LNCAP (cell line): ENCODE measurements around the gene PATE4.

Experiments
- TF ChIP-seq, protein P1 (sequence below): fragments of 450-650 bp; IDR thresholded peaks from 2 replicates; pipeline ENCODE4 v1.5.1; 2017; ENCODE audit warnings: mild to moderate bottlenecking

Gene PATE4, protein sequence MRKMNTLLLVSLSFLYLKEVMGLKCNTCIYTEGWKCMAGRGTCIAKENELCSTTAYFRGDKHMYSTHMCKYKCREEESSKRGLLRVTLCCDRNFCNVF

DNA sequence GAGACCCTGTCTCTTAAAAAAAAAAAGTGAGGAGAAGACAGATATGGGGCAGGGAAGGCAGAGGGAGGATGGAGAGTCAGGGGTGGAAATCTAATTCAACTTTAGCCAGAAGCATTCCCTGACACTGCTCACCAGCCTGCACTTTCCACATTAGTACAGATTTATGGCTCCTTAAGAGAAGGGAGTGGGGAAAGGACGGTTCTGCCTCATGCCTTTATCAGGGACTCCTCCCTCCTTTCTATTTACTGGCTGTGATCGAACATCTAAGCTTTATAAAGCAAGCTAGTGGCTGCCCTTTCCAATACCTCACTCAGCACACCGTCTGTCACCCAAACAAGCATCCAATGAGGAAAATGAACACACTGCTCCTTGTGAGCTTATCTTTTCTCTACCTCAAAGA is at the start of gene PATE4:
Gene PATE4 (plus strand): TSS at position 301 of the 400 bp plus-strand sequence. CDS start 44 bp downstream, at position 345.
- TF ChIP-seq, protein P1, sequence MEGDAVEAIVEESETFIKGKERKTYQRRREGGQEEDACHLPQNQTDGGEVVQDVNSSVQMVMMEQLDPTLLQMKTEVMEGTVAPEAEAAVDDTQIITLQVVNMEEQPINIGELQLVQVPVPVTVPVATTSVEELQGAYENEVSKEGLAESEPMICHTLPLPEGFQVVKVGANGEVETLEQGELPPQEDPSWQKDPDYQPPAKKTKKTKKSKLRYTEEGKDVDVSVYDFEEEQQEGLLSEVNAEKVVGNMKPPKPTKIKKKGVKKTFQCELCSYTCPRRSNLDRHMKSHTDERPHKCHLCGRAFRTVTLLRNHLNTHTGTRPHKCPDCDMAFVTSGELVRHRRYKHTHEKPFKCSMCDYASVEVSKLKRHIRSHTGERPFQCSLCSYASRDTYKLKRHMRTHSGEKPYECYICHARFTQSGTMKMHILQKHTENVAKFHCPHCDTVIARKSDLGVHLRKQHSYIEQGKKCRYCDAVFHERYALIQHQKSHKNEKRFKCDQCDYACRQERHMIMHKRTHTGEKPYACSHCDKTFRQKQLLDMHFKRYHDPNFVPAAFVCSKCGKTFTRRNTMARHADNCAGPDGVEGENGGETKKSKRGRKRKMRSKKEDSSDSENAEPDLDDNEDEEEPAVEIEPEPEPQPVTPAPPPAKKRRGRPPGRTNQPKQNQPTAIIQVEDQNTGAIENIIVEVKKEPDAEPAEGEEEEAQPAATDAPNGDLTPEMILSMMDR = no peak

DNA sequence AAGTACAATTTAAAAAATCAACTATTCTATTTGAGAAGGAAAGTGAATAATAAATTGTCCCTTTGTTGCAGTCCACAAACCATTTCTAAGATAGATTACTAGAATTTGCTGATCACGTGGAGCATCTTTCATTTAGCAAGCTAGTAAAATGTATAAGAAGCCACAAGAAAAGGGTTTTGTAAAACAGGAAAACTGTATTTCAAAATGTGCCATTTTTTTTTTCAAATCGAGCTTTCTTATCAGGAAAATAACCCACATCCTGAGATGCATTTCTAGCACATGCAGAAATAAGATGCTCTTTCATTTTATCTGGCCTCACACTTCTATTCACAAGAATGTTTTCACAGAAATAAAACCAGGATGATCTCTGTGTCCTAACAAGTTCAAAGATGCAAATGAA is 48.4 kb upstream of the PATE4 start:
- TF ChIP-seq, protein P1 = no peak

DNA sequence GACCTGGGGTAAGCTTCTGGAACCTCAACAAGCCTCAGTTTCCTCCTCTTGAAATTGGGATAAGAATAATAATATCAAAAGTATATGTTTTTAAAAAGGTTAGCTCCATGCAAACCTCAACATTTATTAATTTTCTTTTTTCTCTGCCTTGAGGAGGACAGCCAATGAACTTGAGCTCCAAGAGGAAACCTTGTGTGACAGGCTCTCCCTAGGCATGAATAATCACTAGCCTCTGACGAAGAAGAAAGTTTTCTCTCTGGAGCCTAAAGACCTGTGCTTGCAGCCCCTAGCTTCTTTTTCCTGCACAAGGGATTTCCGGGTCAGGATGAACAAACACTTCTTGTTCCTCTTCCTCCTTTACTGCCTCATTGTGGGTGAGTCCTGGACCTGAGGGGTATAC is 45.3 kb upstream of the PATE4 start, which contains the start of gene PATE3:
Gene PATE3 (plus strand): TSS at position 301 of the 400 bp plus-strand sequence. CDS start 25 bp downstream, at position 326.
- TF ChIP-seq, protein P1 = no peak

DNA sequence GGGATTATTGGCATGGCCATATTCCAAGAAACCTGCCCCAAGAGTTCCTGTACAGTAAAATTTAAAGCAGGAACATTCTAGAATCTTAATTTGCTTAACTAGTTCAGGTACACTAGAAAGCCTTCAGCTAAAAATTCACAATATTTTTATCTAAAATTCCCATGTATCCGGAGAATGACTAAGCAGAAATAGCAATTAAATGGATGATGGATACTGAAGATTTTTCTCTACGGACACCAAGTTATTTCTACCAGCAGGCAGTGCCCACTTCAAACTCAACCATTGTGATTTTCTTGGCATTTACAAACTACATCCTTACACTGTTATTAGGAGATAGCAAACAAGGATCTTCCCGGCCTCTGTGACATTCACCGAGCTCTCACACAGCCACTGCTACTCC is 42.3 kb upstream of the PATE4 start:
- TF ChIP-seq, protein P1 = no peak

DNA sequence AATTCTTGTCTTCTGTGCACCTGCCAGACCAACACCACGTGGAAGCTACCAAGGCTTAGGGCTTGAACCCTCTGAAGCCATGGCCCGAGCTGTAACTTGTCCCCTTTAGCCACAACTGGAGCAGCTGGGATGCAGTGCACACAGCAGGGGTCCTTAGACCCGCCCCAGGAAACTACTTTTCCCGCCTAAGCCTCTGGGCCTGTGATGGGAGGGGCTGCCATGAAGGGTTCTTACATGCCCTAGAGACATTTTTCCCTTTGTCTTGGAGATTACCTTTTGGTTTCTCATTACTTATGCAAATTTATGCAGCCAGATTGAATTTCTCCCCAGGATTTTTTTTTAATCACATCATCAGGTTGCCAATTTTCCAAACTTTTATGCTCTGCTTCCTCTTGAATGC is 35.5 kb upstream of the PATE4 start:
- TF ChIP-seq, protein P1 = no peak

DNA sequence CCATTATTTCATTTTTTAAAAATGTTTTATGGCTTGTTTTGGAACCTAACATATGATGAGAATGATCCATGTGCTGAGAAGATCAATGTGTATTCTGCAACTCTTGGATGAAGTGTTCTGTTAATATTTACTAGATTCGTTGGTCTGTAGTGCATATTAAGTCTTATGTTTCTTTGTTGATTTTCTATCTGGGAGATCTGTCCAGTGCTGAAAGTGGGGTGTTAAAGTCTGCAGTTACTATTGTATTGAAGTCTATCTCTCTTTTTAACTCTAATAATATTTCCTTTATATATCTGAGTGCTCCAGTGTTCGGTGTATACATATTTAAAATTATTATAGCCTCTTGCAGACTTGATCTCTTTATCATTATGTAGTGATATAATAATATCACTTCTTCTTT is 33.3 kb upstream of the PATE4 start:
- TF ChIP-seq, protein P1 = no peak

DNA sequence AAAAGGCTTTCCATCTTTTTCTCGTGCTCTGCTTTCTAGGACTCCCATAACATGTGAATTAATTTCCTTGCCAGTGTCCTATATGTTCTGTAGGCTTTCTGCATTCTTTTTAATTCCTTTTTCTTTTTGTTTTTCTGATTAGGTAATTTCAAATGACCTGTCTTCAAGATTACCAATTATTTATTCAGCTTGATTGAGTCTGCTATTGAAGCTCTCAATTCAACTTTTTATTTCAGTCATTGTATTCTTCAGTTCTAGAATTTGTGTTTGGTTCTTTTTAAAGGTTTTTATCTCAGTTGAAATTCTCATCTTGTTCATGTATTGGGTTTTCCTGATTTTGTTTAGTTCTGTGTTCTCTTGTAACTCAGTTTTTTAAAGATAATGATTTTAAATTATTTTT is 30.7 kb upstream of the PATE4 start:
- TF ChIP-seq, protein P1 = no peak

DNA sequence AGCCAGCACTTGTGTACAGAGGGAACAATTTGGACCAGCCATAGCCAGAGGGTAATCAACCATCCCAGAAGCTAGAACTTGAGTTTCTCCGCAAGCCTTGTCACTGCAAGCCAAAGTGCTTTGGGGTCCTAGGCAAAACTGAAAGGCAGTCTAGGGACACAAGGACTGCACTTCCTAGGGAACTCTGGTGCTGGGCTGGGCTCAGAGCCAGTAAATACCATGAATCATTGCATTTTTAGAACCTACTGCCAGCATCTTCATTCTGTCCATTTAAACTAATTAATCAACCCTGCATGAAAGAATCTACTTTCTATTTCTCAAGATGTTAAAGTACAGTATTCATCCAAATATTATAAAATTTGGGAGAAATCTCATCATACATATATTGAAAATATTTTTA is 25.2 kb upstream of the PATE4 start:
- TF ChIP-seq, protein P1 = no peak
